B cell (primary cell): Measurements from ENCODE around the gene TMSB4X.

ENCODE experiments used
- CTCF ChIP-seq: fragments of 200-600 bp; IDR thresholded peaks from one replicate; pipeline ENCODE4 v1.8.0; 2022; ENCODE audit warnings: antibody characterized with exemption, mild to moderate bottlenecking
- EZH2 ChIP-seq: IDR thresholded peaks from 2 replicates; pipeline ENCODE4 v1.6.1; 2012; ENCODE audit warnings: borderline replicate concordance, low read depth, mild to moderate bottlenecking, moderate library complexity, low read length; ENCODE audit not compliant: insufficient read depth, poor library complexity, severe bottlenecking

- no peak for TF ChIP-seq EZH2
- TF ChIP-seq CTCF, result no peak
These were observed 2.9 kb downstream of the TMSB4X start for GRCh38 chrX:12977761-12978204.
